HepG2 (cell line): ENCODE data around the gene LRRC34. TPM values are rescaled to one million over a fixed set of nuclear protein-coding genes. Genes with fewer than 3 reads are reported as not detected.

Experiments
- BHLHE40 ChIP-seq: IDR thresholded peaks from 2 replicates; pipeline ENCODE4 v1.6.1; 2011; ENCODE audit warnings: low read length, improper control_type of control experiment
- E2F5 ChIP-seq: sonication (generic); formaldehyde crosslinking; conservative IDR thresholded peaks from 2 replicates; pipeline ENCODE4 v1.4.0; 2020; ENCODE audit warnings: missing genetic modification reagents
- HDAC2 ChIP-seq: sonication (generic); formaldehyde crosslinking; IDR thresholded peaks from 2 replicates; pipeline ENCODE4 v1.4.0; 2020; ENCODE audit warnings: missing genetic modification reagents
- KDM2A ChIP-seq: sonication (generic); formaldehyde crosslinking; IDR thresholded peaks from 2 replicates; pipeline ENCODE4 v1.4.0; 2020; ENCODE audit warnings: low read depth, missing genetic modification reagents, borderline replicate concordance
- KLF16 ChIP-seq, 2 experiments: sonication (generic) in 1 of 2; formaldehyde crosslinking in 1 of 2; IDR thresholded peaks; 2 replicates each; pipeline versions ENCODE4 v1.6.1 to v1.8.0; 2016 to 2023; ENCODE audit warnings: missing genetic modification reagents in 2 of 2, missing compliant biosample characterization in 1 of 2
- MAX ChIP-seq: IDR thresholded peaks from 2 replicates; pipeline ENCODE4 v1.6.1; 2012; ENCODE audit warnings: inconsistent platforms
- NPAS2 ChIP-seq: sonication (generic); formaldehyde crosslinking; IDR thresholded peaks from 2 replicates; pipeline ENCODE4 v1.8.0; 2022; ENCODE audit warnings: mild to moderate bottlenecking, missing genetic modification reagents, borderline replicate concordance
- NRL ChIP-seq: sonication (generic); formaldehyde crosslinking; IDR thresholded peaks from 2 replicates; pipeline ENCODE4 v1.5.0; 2020; ENCODE audit warnings: missing genetic modification reagents, mild to moderate bottlenecking, moderate library complexity, borderline replicate concordance
- REPIN1 ChIP-seq: sonication (generic); formaldehyde crosslinking; IDR thresholded peaks from 2 replicates; pipeline ENCODE4 v1.8.0; 2022; ENCODE audit warnings: missing genetic modification reagents, low read depth, mild to moderate bottlenecking, borderline replicate concordance
- SALL1 ChIP-seq: sonication (generic); formaldehyde crosslinking; IDR thresholded peaks from 2 replicates; pipeline ENCODE4 v1.8.0; 2022; ENCODE audit warnings: mild to moderate bottlenecking, missing genetic modification reagents
- SETDB1 ChIP-seq: sonication (generic); formaldehyde crosslinking; IDR thresholded peaks from 2 replicates; pipeline ENCODE4 v1.5.1; 2020; ENCODE audit warnings: missing genetic modification reagents, mild to moderate bottlenecking, borderline replicate concordance
- STAG1 ChIP-seq: sonication (generic); formaldehyde crosslinking; IDR thresholded peaks from 2 replicates; pipeline ENCODE4 v1.4.0; 2020; ENCODE audit warnings: missing genetic modification reagents
- XRCC5 ChIP-seq: fragments of 200-400 bp; formaldehyde crosslinking; optimal IDR thresholded peaks from 2 replicates; pipeline ENCODE3; 2017; ENCODE audit warnings: mild to moderate bottlenecking, low read length
- ZFX ChIP-seq: sonication (generic); formaldehyde crosslinking; IDR thresholded peaks from 2 replicates; pipeline ENCODE4 v1.4.0; 2020; ENCODE audit warnings: mild to moderate bottlenecking, low read depth, missing genetic modification reagents, moderate library complexity
- ZMYM4 ChIP-seq: sonication (generic); formaldehyde crosslinking; IDR thresholded peaks from 2 replicates; pipeline ENCODE4 v1.8.1; 2023; ENCODE audit warnings: mild to moderate bottlenecking, missing genetic modification reagents
- ZNF230 ChIP-seq: sonication (generic); formaldehyde crosslinking; IDR thresholded peaks from 2 replicates; pipeline ENCODE4 v1.4.0; 2020; ENCODE audit warnings: mild to moderate bottlenecking, missing genetic modification reagents
- ZNF546 ChIP-seq: sonication (generic); formaldehyde crosslinking; conservative IDR thresholded peaks from 2 replicates; pipeline ENCODE4 v1.8.1; 2023; ENCODE audit warnings: mild to moderate bottlenecking, missing genetic modification reagents
- ZNF589 ChIP-seq: sonication (generic); formaldehyde crosslinking; conservative IDR thresholded peaks from 2 replicates; pipeline ENCODE4 v1.8.0; 2022; ENCODE audit warnings: mild to moderate bottlenecking, moderate library complexity, missing genetic modification reagents
- ZNF747 ChIP-seq: sonication (generic); formaldehyde crosslinking; IDR thresholded peaks from 2 replicates; pipeline ENCODE4 v1.8.1; 2023; ENCODE audit warnings: missing genetic modification reagents, mild to moderate bottlenecking, borderline replicate concordance
- polyA plus RNA-seq, 8 experiments: library from polyadenylated mRNA; depleted of rRNA in 3 of 8; stranded (reverse) in 7 of 8; unstranded in 1 of 8; fragments of >200 nt; fragmentation: Illumina TruSeq in 4 of 8; extraction: Trizol in 4 of 8; gene quantifications; 2 replicates each; pipeline versions ENCODE4 v1.2.1 to v1.2.3, GENCODE V29; 2011 to 2016; ENCODE audit warnings: low read depth in 4 of 8, missing spikeins in 1 of 8, mixed read lengths in 1 of 8; ENCODE audit not compliant: insufficient read depth in 1 of 8
- total RNA-seq, 5 experiments: library from RNA; depleted of rRNA; stranded (reverse); fragments of >200 nt; fragmentation: Illumina TruSeq; extraction: Trizol; gene quantifications; 2 replicates each; pipeline ENCODE4 v1.2.3, GENCODE V29; 2016; ENCODE audit warnings: low read depth in 1 of 5
- TF ChIP-seq, protein P1 (sequence below): IDR thresholded peaks from 2 replicates; pipeline ENCODE4 v1.6.1; 2012; ENCODE audit warnings: low read depth, low read length, improper control_type of control experiment

Gene LRRC34
- total and polyA plus RNA-seq, 2 of the 13 experiments (the other 11 are each of a cell fraction or from before 2014, with no cell fraction given) = not detected

DNA sequence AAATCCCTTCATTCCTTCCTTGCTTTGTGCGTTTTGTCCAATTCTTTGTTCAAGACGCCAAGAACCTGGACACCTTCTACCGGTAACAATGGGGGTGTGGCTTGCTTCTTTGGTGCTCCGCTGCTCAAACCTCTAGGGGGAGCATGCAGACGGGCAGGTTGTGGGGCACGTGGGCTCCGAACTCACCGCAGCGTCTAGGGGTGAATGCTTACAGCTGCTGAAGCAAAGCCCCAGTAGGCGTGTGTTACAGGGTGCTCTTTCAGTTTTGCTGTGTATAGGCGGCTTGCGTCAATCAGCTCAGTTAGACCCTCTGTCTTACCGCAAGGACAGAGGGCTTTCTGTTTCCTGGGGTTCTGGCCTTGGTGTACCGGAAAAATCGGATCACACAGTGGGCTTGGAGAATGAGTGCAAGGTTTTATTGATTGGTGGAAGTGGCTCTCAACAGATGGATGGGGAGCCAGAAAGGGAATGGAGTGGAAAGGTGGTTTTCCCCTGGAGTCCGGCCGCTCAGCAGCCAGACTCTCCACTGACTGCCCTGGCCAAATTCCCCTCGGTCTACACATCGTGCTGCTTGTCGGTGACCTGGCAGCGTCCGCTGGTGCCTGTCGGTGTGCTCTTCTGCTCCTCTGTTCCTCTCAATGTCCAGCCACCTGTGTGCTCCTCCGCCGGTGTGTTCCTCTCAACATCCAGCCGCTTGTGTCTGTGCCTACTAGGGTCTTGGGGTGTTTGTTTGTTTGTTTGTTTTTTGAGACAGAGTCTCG lies 1.2 kb upstream of the LRRC34 start (continued):
- TF ChIP-seq, protein P1, sequence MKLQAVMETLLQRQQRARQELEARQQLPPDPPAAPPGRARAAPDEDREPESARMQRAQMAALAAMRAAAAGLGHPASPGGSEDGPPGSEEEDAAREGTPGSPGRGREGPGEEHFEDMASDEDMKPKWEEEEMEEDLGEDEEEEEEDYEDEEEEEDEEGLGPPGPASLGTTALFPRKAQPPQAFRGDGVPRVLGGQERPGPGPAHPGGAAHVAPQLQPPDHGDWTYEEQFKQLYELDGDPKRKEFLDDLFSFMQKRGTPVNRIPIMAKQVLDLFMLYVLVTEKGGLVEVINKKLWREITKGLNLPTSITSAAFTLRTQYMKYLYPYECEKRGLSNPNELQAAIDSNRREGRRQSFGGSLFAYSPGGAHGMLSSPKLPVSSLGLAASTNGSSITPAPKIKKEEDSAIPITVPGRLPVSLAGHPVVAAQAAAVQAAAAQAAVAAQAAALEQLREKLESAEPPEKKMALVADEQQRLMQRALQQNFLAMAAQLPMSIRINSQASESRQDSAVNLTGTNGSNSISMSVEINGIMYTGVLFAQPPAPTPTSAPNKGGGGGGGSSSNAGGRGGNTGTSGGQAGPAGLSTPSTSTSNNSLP = no peak
- TF ChIP-seq XRCC5 (peak; percentile 37), SALL1 (CRISPR knock-in tag) (peak; percentile 26; the same call in 1 of the 2 replicates), STAG1 (CRISPR knock-in tag) (0 out of 2 replicates have a peak, but pooled peaks have one; percentile 19), ZNF747 (no peak), E2F5 (CRISPR knock-in tag) (no peak), MAX (peak; percentile 81), ZNF546 (CRISPR knock-in tag) (no peak), ZNF230 (CRISPR knock-in tag) (0 out of 2 replicates have a peak, but pooled peaks have one; percentile 27), HDAC2 (CRISPR knock-in tag) (0 out of 2 replicates have a peak, but pooled peaks have one; percentile 19), ZFX (CRISPR knock-in tag) (peak; percentile 23; the same call in 1 of the 2 replicates), NRL (0 out of 2 replicates have a peak, but pooled peaks have one; percentile 33), ZNF589 (CRISPR knock-in tag) (no peak), SETDB1 (CRISPR knock-in tag) (no peak), ZMYM4 (CRISPR knock-in tag) (peak; percentile 36; the same call in 1 of the 2 replicates), NPAS2 (CRISPR knock-in tag) (no peak), REPIN1 (CRISPR knock-in tag) (0 out of 2 replicates have a peak, but pooled peaks have one; percentile 30), KLF16 (CRISPR knock-in tag; IDR thresholded peaks at IDR 0.05) (no peak), BHLHE40 (peak; percentile 45; the same call in 1 of the 2 replicates), KDM2A (CRISPR knock-in tag) (peak; percentile 25; the same call in 1 of the 2 replicates)
